DMS53 treated with DMSO at 0.1 percent for 48 hours (cell line): Measurements from ENCODE around the gene POPDC2.
"Not testable (repeated sequence)": the region's sequence is repeated elsewhere in the genome, so short reads cannot be mapped to it uniquely, and the experiment has no call there.

Experiments used
- DNase-seq: peaks from one replicate; lab custom pipeline; 2025; ENCODE audit not compliant: unreplicated experiment; lab: John Stamatoyannopoulos, UW

Gene POPDC2

GRCh38 chr3:119620899-119621298, 39.5 kb downstream of the POPDC2 start:
- DNase-seq: no peak

- DNase-seq: no peak
These were observed 41.3 kb downstream of the POPDC2 start for GRCh38 chr3:119619094-119619493.

GRCh38 chr3:119616056-119616455, 44.3 kb downstream of the POPDC2 start:
- DNase-seq: no peak

- DNase-seq: no peak
These were observed 46.5 kb downstream of the POPDC2 start for GRCh38 chr3:119613872-119614271.

- DNase-seq: no peak
These were observed 47.2 kb downstream of the POPDC2 start for GRCh38 chr3:119613201-119613600.

- DNase-seq: no peak
These were observed 48.7 kb downstream of the POPDC2 start for GRCh38 chr3:119611664-119612063.

- no peak for DNase-seq
These were observed 51.1 kb downstream of the POPDC2 start for GRCh38 chr3:119609301-119609700.

GRCh38 chr3:119608405-119609000, 51.9 kb downstream of the POPDC2 start:
- no peak for DNase-seq

- no peak for DNase-seq
These were observed 55.5 kb downstream of the POPDC2 start for GRCh38 chr3:119604878-119605277.

- no peak for DNase-seq
These were observed 57.7 kb downstream of the POPDC2 start for GRCh38 chr3:119602676-119603075.

- no peak for DNase-seq
These were observed 59.2 kb downstream of the POPDC2 start for GRCh38 chr3:119601154-119601553.

GRCh38 chr3:119600732-119601131, 59.7 kb downstream of the POPDC2 start:
- no peak for DNase-seq

- DNase-seq: no peak
These were observed 60.7 kb downstream of the POPDC2 start for GRCh38 chr3:119599558-119600174.

GRCh38 chr3:119598410-119599098, 61.8 kb downstream of the POPDC2 start:
- no peak for DNase-seq

- peak; percentile 12 for DNase-seq
These were observed 62.7 kb downstream of the POPDC2 start, which contains the start of gene PLA1A for GRCh38 chr3:119597548-119598288. TSS of gene PLA1A (plus strand) at chr3:119597885. CDS start at chr3:119597914, 29 bp downstream.

GRCh38 chr3:119596398-119596797, 64.0 kb downstream of the POPDC2 start:
- DNase-seq: no peak

GRCh38 chr3:119595639-119596334, 64.6 kb downstream of the POPDC2 start:
- DNase-seq: no peak

GRCh38 chr3:119594929-119595328, 65.5 kb downstream of the POPDC2 start:
- DNase-seq: not testable (repeated sequence)

GRCh38 chr3:119594066-119594465, 66.3 kb downstream of the POPDC2 start:
- DNase-seq: no peak

GRCh38 chr3:119592861-119593260, 67.5 kb downstream of the POPDC2 start:
- DNase-seq: no peak
